ENCODE data around the gene CLCN3.

Gene CLCN3

DNA sequence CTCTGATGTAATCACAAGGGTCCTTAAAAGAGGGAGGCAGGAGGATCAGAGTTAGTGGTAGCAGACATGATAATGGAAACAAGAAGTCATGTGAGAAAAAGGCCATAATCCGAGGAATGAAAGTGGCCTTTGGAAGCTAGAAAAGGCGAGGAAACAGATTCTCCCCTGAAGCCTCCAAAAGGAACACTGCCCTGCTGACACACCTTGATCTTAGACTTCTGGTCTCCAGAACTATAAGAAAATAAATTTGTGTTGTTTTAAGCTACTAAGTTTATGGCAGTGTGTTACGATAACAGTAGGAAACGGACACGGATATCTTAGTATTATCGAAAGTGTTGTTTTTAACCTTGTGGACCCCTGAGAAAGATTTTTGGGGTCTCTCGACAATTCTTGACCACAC is 24.4 kb downstream of the CLCN3 start:
- TF ChIP-seq, protein P1, sequence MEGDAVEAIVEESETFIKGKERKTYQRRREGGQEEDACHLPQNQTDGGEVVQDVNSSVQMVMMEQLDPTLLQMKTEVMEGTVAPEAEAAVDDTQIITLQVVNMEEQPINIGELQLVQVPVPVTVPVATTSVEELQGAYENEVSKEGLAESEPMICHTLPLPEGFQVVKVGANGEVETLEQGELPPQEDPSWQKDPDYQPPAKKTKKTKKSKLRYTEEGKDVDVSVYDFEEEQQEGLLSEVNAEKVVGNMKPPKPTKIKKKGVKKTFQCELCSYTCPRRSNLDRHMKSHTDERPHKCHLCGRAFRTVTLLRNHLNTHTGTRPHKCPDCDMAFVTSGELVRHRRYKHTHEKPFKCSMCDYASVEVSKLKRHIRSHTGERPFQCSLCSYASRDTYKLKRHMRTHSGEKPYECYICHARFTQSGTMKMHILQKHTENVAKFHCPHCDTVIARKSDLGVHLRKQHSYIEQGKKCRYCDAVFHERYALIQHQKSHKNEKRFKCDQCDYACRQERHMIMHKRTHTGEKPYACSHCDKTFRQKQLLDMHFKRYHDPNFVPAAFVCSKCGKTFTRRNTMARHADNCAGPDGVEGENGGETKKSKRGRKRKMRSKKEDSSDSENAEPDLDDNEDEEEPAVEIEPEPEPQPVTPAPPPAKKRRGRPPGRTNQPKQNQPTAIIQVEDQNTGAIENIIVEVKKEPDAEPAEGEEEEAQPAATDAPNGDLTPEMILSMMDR (IDR thresholded peaks at IDR 0.05; ENCODE audit: insufficient read depth, low read length, poor library complexity, severe bottlenecking): no peak
- H3K4me3 ChIP-seq (replicated peaks; ENCODE audit: low read depth, low read length): no peak overlapping the region
- DNase-seq (ENCODE audit: extremely low read depth, insufficient read length): no peak
- peaks cover 4% of the 10 kb centered on the region for H3K36me3 ChIP-seq (ENCODE audit: control insufficient read depth, insufficient read depth, low read length)
- no peaks in the 10 kb centered on the region for H3K27me3 ChIP-seq (replicated peaks; ENCODE audit: control insufficient read depth, insufficient read depth, low read length)

DNA sequence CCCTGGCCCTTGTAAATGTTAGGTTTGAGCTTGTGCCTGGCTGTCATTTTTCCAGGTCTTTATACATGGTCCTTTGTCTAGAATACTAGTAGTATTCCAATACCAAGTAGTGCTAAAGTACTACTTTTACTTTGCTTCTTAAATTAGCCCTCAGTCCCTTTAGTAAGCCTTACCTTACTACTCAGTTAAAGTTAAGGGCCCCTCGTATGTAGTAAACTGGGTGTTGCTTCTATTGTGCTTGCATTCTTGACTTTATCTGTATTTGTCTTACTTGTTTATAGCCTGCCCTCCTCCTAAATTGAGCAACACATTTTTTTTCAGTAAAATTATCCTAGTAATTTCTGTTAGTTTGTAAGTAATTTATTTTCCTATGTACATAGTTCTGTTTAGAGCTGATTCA is 25.2 kb downstream of the CLCN3 start:
- no peak overlapping the region for H3K4me3 ChIP-seq (replicated peaks; ENCODE audit: low read depth, low read length)
- peaks cover 4% of the 10 kb centered on the region for H3K36me3 ChIP-seq (ENCODE audit: control insufficient read depth, insufficient read depth, low read length)
- no peak for DNase-seq (ENCODE audit: extremely low read depth, insufficient read length)
- TF ChIP-seq, protein P1 (IDR thresholded peaks at IDR 0.05; ENCODE audit: insufficient read depth, low read length, poor library complexity, severe bottlenecking): no peak
- H3K27me3 ChIP-seq (replicated peaks; ENCODE audit: control insufficient read depth, insufficient read depth, low read length): no peaks in the 10 kb centered on the region

DNA sequence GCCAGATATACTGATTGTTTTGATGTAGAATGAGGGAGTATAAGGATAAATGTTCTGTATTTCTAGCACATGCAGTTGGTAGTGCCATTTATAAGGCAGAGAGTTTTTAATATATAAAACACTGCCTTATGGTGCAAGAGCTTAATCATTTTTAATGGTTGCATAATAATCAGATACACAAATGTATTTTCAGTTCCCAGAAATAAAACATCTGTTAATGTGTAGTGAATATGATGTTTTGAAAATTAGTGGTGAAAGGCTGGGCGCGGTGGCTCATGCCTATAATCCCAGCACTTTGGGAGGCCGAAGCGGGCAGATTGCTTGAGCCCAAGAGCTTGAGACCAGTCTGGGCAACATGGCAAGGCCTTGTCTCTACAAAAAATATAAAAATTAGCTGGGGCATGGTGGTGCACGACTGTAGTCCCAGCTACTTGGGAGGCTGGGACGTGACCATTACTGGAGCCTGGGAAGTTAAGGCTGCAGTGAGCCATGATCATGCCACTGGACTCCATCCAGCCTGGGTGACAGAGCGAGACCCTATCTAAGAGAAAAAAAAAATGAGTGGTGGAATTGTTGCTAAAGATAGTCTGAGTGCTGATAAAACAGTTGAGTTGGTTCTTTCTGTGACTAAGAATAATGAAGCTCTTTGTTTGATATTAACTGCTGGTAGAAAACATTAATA is 29.3 kb downstream of the CLCN3 start:
- TF ChIP-seq, protein P1 (IDR thresholded peaks at IDR 0.05; ENCODE audit: insufficient read depth, low read length, poor library complexity, severe bottlenecking): no peak
- Histone ChIP-seq H3K4me3 (replicated peaks; ENCODE audit: low read depth, low read length) (no peak overlapping the region), H3K36me3 (ENCODE audit: control insufficient read depth, insufficient read depth, low read length) (peaks cover under 1% of the 10 kb centered on the region)

DNA sequence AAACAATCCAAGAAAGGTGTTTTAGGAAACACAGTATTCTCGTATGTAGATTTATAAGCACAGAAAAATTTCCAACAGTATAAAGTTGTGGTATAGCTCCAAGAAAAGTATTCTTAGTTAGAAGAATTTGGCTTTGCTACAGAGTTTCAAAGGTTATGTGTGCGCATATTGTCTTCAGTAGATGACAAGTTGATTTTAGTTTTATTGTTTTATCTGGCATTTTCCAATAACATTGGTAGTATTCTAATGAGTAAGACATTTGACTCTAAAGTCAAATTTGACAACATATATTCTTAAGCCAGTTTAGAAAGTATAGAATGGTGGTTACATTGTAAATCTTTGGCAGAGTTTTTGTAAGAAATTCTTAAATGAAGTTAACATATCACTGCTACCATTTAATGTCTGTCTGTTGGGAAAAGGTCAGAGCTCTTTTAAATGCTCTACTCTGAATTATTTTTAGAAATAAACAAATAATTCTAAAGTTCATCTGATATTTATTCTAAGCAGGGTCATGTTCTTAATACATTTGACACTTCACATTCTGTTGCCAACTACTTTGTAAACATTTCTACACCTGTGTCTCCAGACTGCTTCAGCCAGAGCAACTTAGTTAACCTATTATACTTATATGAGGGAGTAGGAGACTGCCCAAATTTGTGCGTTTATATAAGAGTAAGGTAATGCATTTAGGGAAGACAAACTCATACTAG is 30.0 kb downstream of the CLCN3 start:
- TF ChIP-seq, protein P1 (IDR thresholded peaks at IDR 0.05; ENCODE audit: insufficient read depth, low read length, poor library complexity, severe bottlenecking): no peak
- no peaks in the 10 kb centered on the region for H3K27me3 ChIP-seq (replicated peaks; ENCODE audit: control insufficient read depth, insufficient read depth, low read length)
- no peak for DNase-seq (ENCODE audit: extremely low read depth, insufficient read length)
- no peaks in the 10 kb centered on the region; the same call in 1 of the 2 replicates for H3K36me3 ChIP-seq (ENCODE audit: control insufficient read depth, insufficient read depth, low read length)
- no peak overlapping the region for H3K4me3 ChIP-seq (replicated peaks; ENCODE audit: low read depth, low read length)

More for the DNA sequence above, 29.3 kb downstream of the CLCN3 start:
- no peaks in the 10 kb centered on the region for H3K27me3 ChIP-seq (replicated peaks; ENCODE audit: control insufficient read depth, insufficient read depth, low read length)
- no peak for DNase-seq (ENCODE audit: extremely low read depth, insufficient read length)

DNA sequence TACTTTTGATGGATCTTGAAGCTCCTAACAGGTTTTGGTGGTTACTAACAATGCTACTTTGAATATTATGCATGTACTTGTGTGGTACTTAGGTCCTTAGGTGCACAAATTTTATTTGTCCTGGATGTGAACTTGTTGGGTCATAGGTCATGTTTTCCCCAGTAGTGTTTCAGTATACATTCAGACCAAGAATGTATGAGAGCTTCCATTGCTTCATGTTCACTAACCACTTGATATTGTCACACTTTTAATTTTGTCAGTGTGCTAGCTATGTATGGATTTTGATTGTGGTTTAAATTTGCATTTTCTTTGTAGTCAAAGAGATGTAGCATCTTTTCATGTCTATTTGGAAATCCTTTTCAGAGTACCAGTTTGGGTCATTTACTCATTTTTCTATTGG is 32.2 kb downstream of the CLCN3 start:
- Histone ChIP-seq H3K27me3 (replicated peaks; ENCODE audit: control insufficient read depth, insufficient read depth, low read length) (no peaks in the 10 kb centered on the region), H3K4me3 (replicated peaks; ENCODE audit: low read depth, low read length) (no peak overlapping the region), H3K36me3 (ENCODE audit: control insufficient read depth, insufficient read depth, low read length) (no peaks in the 10 kb centered on the region)
- DNase-seq (ENCODE audit: extremely low read depth, insufficient read length): no peak
- TF ChIP-seq, protein P1 (IDR thresholded peaks at IDR 0.05; ENCODE audit: insufficient read depth, low read length, poor library complexity, severe bottlenecking): no peak
